ENCODE data around the gene IRGC.

GRCh38 chr19:43719918-43720317 lies 4.0 kb downstream of the IRGC start:
- TF ChIP-seq, protein P1, sequence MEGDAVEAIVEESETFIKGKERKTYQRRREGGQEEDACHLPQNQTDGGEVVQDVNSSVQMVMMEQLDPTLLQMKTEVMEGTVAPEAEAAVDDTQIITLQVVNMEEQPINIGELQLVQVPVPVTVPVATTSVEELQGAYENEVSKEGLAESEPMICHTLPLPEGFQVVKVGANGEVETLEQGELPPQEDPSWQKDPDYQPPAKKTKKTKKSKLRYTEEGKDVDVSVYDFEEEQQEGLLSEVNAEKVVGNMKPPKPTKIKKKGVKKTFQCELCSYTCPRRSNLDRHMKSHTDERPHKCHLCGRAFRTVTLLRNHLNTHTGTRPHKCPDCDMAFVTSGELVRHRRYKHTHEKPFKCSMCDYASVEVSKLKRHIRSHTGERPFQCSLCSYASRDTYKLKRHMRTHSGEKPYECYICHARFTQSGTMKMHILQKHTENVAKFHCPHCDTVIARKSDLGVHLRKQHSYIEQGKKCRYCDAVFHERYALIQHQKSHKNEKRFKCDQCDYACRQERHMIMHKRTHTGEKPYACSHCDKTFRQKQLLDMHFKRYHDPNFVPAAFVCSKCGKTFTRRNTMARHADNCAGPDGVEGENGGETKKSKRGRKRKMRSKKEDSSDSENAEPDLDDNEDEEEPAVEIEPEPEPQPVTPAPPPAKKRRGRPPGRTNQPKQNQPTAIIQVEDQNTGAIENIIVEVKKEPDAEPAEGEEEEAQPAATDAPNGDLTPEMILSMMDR (IDR thresholded peaks at IDR 0.05 in 4 of 5, conservative IDR thresholded peaks at IDR 0.05 in 1 of 5), result no peak
- no peak for TF ChIP-seq POLR2A (IDR thresholded peaks at IDR 0.05)
